Left ventricle myocardium inferior (tissue), 1 donor: ENCODE results near the gene TSPAN4. TPM values are rescaled to one million over a fixed set of nuclear protein-coding genes. Genes with fewer than 3 reads are reported as not detected.

Source experiments
- DNase-seq: peaks from one replicate; pipeline ENCODE4 v3.0.0-alpha.2; 2020
- H3K27ac ChIP-seq: fragments of 200-600 bp; replicated peaks from 2 replicates; pipeline ENCODE4 v1.8.0; 2021
- H3K27me3 ChIP-seq: fragments of 200-600 bp; 2 replicates; pipeline ENCODE4 v1.8.0; 2021; ENCODE audit warnings: low read depth
- H3K36me3 ChIP-seq: fragments of 200-600 bp; 2 replicates; pipeline ENCODE4 v1.8.0; 2021
- H3K4me1 ChIP-seq: fragments of 200-600 bp; 2 replicates; pipeline ENCODE4 v1.8.0; 2021
- H3K4me3 ChIP-seq: fragments of 200-600 bp; 2 replicates; pipeline ENCODE4 v1.8.0; 2021; ENCODE audit warnings: mild to moderate bottlenecking, moderate library complexity
- H3K9me3 ChIP-seq: fragments of 200-600 bp; replicated peaks from 2 replicates; pipeline ENCODE4 v1.8.0; 2021
- CTCF ChIP-seq: fragments of 200-600 bp; IDR thresholded peaks from 2 replicates; pipeline ENCODE4 v1.8.0; 2021; ENCODE audit warnings: antibody characterized with exemption, mild to moderate bottlenecking, borderline replicate concordance
- intact Hi-C: fragments of 100-400 bp; cut with micrococcal nuclease; formaldehyde crosslinking; loops from one replicate; pipeline ENCODE4 v1.11.0; 2022
- total RNA-seq: library from RNA; stranded (reverse); fragmentation: NEBNext Ultra II Directional; extraction: Animal tissue kit (Norgen Biotek cat#: 25700); gene quantifications from one replicate; pipeline ENCODE4 v1.2.1, GENCODE V29; 2021
- donor health status: DM: no; HTN: yes; CAD: no; lungs with severe emphysema.

The TSPAN4 gene
- total RNA-seq, 1 donor from 2014 or later = 33.0 TPM

DNA sequence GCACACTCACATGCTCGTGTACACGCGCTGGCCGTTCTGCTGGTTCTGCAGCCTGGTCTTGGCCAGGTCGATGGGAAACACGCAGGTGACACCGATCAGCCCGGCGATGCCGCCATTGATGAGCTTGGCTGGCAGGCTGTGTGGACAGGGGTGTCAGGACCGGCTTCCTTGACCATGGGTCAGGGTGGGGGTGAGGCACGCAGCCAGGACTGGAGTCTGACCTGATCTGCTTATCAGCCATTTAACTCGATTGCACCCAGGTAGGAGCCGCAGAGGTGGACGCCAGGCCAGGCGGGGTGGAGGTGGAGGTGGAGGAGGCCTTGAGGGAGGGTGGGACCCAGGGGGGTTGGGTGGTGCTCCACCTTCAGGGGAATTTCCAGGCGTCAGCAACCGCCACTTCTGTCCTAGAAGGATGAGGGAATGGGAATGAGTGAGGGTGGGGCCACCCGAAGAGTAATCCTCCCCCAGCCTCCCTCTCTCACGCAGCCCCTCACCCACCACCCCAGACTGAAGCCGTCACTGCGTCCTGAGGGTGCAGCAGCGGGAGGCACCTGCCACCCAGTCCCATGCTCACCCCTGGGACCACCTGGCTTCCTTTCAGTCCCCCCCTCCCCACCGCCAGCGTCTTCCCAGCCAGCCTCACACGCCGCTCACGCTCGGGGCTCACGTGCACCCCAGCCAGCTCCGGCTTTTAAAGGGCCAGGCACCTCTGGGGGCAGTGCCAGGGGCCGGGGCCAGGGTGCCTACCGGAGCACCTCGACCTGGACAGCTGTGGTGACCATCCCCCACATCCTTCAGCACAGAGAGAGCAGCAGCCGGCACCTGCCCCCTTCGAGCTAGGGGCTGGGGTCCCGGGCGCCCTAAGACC lies 47.7 kb upstream of the TSPAN4 start:
- Histone ChIP-seq H3K27ac (no peak overlapping the region), H3K27me3 (peaks cover 14% of the 10 kb centered on the region), H3K4me3 (peak overlapping the region; percentile 81), H3K36me3 (peaks cover 16% of the 10 kb centered on the region), H3K9me3 (no peaks in the 10 kb centered on the region), H3K4me1 (peaks cover 42% of the 10 kb centered on the region)
- TF ChIP-seq CTCF = no peak
- no peak for DNase-seq
- intact Hi-C loops = no loop called here

- H3K4me1 ChIP-seq = peaks cover 42% of the 10 kb centered on the region
- intact Hi-C loops = no loop called here
- no peak for TF ChIP-seq CTCF
- H3K36me3 ChIP-seq = peaks cover 24% of the 10 kb centered on the region
- H3K4me3 ChIP-seq = peak overlapping the region; percentile 81
- peak; percentile 77 for DNase-seq
- no peaks in the 10 kb centered on the region for H3K9me3 ChIP-seq
- H3K27ac ChIP-seq = peak overlapping the region; percentile 85
- peaks cover 5% of the 10 kb centered on the region for H3K27me3 ChIP-seq
These were observed 46.8 kb upstream of the TSPAN4 start for GRCh38 chr11:795634-796564.

DNA sequence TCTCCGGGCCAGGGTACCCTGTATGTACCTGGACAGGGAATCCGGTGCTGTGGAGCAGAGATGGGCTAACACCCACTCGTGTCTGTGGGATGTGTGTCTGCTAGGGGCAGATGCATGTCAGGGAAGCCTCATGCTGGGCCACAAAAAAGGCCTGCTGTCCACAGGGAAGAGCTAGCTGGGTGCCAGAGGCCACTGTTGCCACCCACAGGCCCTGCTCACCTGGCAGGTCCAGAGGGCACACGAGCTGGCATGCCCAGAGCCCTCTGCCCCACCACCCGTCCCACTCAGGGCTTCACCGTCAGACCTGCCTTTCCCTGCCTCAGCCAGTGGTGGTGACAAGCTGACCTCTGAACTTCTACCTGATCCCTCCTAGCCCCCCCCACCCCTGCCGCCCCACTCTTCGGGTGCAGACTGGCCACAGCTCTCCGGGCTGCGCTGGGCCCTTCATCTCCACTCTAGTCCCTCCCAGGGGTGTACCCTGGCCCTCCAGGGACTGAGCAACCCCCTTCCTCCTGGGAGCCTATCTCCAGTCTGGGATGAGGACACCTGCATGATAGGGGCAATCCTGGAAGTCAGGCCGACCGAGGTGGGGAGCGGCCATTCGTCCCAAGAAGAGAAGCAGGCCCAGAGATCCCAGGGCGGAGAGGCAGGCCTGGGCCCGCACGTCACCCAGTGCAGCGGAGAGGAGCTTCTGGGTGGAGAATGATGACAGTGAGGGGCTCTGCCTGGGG lies 45.9 kb upstream of the TSPAN4 start:
- Histone ChIP-seq H3K27me3 (no peaks in the 10 kb centered on the region), H3K36me3 (peaks cover 26% of the 10 kb centered on the region), H3K27ac (peak overlapping the region; percentile 85), H3K4me1 (peaks cover 42% of the 10 kb centered on the region), H3K9me3 (no peaks in the 10 kb centered on the region), H3K4me3 (peak overlapping the region; percentile 81)
- intact Hi-C loops = no loop called here
- DNase-seq = no peak
- no peak for TF ChIP-seq CTCF

DNA sequence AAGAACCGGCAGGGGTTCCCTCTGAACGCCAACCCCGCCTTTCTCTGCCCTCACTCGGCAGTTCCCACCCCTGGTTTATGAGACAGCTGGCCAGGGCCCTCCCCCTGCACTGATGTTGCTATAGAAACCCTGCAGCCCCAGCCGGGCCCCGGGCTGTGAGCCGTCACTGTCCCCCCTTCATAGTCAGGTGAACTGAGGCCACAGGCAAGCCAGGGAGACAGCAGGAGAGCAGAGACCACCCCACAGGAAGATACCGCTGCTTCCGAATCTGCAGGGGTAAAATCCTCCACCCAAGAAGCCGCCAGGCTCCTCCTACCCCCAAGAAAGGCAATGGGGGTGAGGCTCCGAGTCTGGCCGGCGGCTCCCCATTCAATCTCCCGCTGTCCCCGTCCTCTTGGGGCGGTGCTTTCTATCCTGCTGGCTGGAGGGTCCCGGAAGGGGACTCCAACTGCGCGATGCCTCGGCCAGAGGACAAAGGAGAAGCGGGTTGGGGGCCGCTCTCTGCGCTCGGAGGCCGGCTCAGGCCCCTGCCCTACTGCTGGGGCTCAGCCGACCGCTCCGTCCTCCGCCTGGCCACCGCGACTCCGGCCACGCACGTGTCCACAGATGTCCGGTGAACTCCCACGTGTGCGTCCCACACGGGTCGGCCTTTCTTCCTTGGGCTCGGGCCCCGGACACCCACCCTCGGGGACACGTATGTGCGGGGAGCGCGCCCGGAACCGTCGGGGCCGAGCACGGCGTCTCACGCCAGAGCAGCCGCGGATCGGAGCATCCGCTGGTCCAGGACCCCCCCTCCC lies 45.2 kb upstream of the TSPAN4 start:
- H3K27me3 ChIP-seq = no peaks in the 10 kb centered on the region
- TF ChIP-seq CTCF = no peak
- peaks cover 44% of the 10 kb centered on the region for H3K4me1 ChIP-seq
- DNase-seq = peak; percentile 66
- peak overlapping the region; percentile 81 for H3K4me3 ChIP-seq
- peaks cover 28% of the 10 kb centered on the region for H3K36me3 ChIP-seq
- no peaks in the 10 kb centered on the region for H3K9me3 ChIP-seq
- intact Hi-C loops = no loop called here
- peak overlapping the region; percentile 85 for H3K27ac ChIP-seq
